SIG-M5 (cell line): ENCODE data around the gene CCDC51.
"Not testable (repeated sequence)": the region's sequence is repeated elsewhere in the genome, so short reads cannot be mapped to it uniquely, and the experiment has no call there.

Source experiments
- DNase-seq: peaks from one replicate; lab custom pipeline; 2025; lab: John Stamatoyannopoulos, UW

Gene CCDC51

DNA sequence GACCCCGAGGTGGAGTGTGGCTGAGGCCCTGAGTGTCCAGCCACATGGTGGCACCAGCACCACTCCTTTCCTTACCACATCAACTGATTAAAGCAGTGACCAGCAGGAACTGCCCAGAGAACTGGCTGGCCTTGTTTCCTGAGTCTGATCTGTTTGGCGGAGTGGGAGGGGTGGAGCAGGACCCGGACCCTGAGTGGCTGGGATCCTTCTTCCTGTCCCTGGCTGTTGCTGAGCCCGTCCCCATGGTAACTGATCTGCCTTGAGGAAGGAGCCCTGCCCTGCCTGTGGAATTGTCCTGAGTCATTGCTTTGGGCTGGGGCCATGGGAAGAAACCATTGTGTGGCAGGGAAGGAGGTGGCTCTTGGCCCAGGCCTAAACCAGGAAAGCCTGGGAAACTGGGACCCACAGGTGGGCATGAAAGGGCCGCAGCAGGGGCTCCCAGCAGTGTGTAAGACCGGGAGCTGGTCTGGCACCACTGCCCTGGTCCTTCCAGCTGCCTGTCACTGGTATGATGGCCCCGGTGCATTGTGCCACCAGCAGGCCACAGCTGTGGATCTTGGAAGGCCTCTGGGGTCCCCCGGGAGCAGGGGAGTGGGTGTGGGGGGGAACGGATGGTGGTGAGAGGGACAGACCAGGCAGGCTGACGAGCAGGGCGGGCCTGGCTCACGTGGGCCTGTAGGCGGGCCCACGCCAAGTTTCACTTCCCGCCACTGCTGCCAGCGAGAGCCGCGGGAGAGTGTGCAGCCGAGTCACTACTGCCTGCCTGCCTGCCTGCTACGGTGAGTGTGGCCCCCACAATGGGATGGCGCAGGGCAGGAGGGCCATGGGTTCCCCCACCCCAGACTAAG, 25.8 kb upstream of the CCDC51 start:
- peak; percentile 51 for DNase-seq

DNA sequence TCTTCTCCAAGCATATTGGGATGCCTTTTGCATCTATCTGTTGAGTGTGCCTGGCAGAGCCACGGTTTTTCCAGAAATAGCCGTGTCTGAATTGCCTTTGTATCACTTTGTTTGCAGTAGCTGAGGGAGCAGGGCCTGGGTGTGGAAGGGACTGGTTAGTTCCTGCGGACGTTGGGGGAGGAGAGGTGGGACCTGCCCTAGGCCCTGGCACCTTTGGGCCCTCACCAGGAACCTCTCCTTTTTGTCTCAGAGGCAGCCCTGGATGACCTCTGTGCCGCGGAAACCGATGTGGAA, 25.3 kb upstream of the CCDC51 start:
- no peak for DNase-seq

- DNase-seq = no peak
These were observed 24.8 kb upstream of the CCDC51 start for GRCh38 chr3:48464713-48465221.

GRCh38 chr3:48463703-48464102, 23.8 kb upstream of the CCDC51 start:
- no peak for DNase-seq

GRCh38 chr3:48461767-48462166, 21.8 kb upstream of the CCDC51 start:
- not testable (repeated sequence) for DNase-seq

- DNase-seq = no peak
These were observed 20.6 kb upstream of the CCDC51 start for GRCh38 chr3:48460517-48460902.

DNA sequence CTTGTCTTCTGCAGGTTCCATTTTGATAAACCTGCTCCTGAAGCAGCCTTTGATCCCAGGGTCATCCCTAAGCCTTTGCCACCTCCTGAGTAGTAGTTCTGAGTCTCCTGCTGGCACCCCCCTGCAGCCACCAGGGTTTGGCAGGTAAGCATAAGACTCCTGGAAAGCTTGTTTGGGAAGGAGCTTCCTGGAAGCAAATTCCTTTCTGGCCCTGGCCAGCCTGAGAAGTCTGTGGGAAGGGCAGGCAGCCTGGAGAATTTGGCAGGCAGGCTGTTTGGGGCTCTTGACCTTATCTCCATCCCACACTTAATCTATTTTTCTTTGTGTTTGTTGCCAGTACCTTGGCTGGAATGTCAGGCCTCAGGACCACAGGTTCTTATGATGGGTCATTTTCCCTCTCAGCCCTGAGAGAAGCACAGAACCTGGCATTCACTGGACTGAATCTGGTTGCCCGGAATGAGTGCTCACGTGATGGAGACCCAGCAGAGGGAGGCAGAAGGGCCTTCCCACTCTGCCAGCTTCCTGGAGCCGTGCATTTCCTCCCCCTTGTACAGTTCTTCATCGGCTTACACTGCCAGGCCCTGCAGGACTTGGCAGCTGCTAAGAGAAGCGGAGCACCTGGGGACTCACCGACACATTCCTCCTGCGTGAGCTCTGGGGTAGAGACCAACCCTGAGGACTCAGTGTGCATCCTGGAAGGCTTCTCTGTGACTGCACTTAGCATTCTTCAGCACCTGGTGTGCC, 20.0 kb upstream of the CCDC51 start:
- DNase-seq = no peak

DNA sequence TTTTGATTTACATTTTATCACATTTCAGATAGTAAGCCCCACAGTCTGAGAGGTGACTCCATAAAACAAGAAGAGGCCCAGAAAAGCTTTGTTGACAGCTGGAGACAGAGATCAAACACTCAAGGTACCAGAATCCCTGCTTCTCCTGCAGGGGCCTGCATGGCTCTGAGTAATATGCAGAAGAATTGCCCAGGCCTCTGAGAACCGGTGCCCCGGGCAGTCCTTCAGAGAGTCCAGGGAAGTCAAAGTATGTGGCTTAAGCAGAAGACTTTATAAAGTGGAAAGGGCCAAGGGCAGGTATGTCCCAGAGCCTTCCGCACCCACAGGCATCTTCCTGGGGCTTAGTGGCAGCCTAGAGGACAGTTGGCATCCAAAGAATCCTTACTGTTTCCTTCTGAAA, 19.4 kb upstream of the CCDC51 start:
- DNase-seq = no peak

GRCh38 chr3:48456456-48456855, 16.5 kb upstream of the CCDC51 start:
- DNase-seq = no peak

GRCh38 chr3:48451270-48451669, 11.4 kb upstream of the CCDC51 start:
- no peak for DNase-seq

GRCh38 chr3:48446425-48447193, 6.7 kb upstream of the CCDC51 start, which contains the start of gene ATRIP:
Gene ATRIP (plus strand): TSS chr3:48446737. CDS start chr3:48446846, 109 bp downstream.
- peak; percentile 19 for DNase-seq

- DNase-seq = no peak
These were observed 6.1 kb upstream of the CCDC51 start for GRCh38 chr3:48446043-48446424.

- no peak for DNase-seq
These were observed 5.5 kb upstream of the CCDC51 start for GRCh38 chr3:48445277-48445882.

DNA sequence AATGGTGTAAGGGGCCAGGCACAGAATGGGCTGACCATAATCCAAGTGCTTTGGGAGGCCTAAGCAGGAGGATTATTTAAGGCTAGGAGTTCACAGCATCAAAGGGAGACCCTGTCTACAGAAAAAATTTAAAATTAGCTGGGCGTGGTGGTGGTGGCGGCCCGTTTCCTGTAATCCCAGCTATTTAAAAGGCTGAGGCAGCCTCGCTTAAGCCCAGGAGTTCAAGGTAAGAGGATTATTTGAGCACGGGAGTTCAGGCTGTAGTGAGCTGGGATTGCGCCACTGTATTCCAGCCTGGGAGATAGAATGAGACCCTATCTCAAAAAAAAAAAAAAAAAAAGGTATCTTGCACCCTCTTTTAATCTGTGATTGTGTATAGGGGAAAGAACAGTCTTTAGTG, 2.0 kb upstream of the CCDC51 start:
- DNase-seq = no peak

DNA sequence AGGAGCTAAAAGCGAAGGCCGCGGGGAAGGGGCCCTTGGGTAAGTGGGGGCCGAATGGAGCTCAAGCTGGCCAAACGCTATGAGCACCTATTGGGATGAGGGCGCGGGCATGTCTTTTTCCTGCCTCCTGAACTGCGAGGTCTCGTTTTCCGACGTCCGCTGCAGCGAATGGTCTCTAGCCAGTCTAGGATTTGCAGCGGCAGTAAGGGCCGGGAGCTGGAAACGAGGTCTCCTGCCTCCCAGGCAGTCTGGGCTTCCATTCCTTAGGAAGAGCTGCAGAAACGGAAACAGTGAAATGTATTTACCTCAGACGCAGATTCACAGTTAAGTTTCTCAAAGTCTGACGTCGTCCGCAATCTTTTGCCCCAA, 655 bp upstream of the CCDC51 start:
- DNase-seq = no peak

DNA sequence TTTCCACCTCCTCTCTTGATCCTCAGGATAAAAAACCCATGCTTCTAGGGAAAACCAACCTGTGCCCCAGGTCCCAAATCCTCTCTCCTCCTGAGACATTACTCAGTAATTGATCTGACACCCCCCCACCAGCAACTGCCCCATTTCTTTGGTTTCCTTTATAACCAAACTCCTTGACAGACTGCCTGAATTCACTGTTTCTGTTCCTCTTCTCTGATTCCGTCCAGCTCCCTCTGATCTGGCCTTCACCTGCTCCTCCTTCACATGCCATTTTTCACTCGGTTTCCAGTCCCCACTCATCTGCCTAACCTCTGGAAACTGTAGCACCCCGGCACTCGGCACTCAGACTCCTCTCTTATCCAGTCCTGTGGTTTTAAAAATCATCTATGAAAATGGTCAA, 2.1 kb downstream of the CCDC51 start:
- no peak for DNase-seq

- DNase-seq = no peak
These were observed 3.1 kb downstream of the CCDC51 start for GRCh38 chr3:48436855-48437254.

DNA sequence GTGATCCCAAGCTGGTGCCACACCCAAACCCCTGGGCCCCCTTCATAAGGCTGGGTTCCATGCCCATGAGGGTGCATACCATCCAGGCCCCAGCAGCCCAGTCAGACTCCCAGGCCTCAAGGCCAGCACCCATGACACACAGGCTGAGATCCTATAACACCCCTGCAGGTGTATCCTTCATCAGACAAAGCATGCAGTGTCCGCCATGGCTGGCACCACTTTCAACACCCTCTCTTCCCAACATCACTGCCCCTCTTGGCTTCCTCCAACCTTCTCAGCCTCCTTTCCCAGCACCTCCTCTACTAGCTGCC, 3.5 kb downstream of the CCDC51 start:
- no peak for DNase-seq

- no peak for DNase-seq
These were observed 4.0 kb downstream of the CCDC51 start for GRCh38 chr3:48435774-48436476.

- no peak for DNase-seq
These were observed 4.7 kb downstream of the CCDC51 start for GRCh38 chr3:48435223-48435595.

- DNase-seq = no peak
These were observed 5.2 kb downstream of the CCDC51 start for GRCh38 chr3:48434591-48435222.
